NCI-H226 (cell line): ENCODE data around the gene HEG1.
"Not testable (repeated sequence)": the region's sequence is repeated elsewhere in the genome, so short reads cannot be mapped to it uniquely, and the experiment has no call there.

Experiments used
- DNase-seq: peaks from one replicate; pipeline ENCODE4 v3.0.0-alpha.2; 2015

HEG1 gene

GRCh38 chr3:124978627-124979026 lies 77.2 kb downstream of the HEG1 start:
- DNase-seq = no peak

- DNase-seq = no peak
Measured at GRCh38 chr3:124976383-124976782, 79.4 kb downstream of the HEG1 start.

- no peak for DNase-seq
Measured at GRCh38 chr3:124974691-124975090, 81.1 kb downstream of the HEG1 start.

- DNase-seq = no peak
Measured at GRCh38 chr3:124973290-124973689, 82.5 kb downstream of the HEG1 start.

- no peak for DNase-seq
Measured at GRCh38 chr3:124972457-124972856, 83.3 kb downstream of the HEG1 start.

GRCh38 chr3:124969963-124970722 lies 85.7 kb downstream of the HEG1 start:
- DNase-seq = no peak

GRCh38 chr3:124969190-124969589 lies 86.6 kb downstream of the HEG1 start:
- no peak for DNase-seq

GRCh38 chr3:124967964-124968363 lies 87.8 kb downstream of the HEG1 start:
- DNase-seq = no peak

GRCh38 chr3:124966521-124967445 lies 89.0 kb downstream of the HEG1 start:
- no peak for DNase-seq

GRCh38 chr3:124965413-124965812 lies 90.4 kb downstream of the HEG1 start:
- DNase-seq = no peak

GRCh38 chr3:124964387-124964786 lies 91.4 kb downstream of the HEG1 start:
- DNase-seq = no peak

GRCh38 chr3:124963755-124964154 lies 92.0 kb downstream of the HEG1 start:
- DNase-seq = no peak

GRCh38 chr3:124962403-124962940 lies 93.3 kb downstream of the HEG1 start:
- DNase-seq = no peak

GRCh38 chr3:124960698-124961097 lies 95.1 kb downstream of the HEG1 start:
- DNase-seq = no peak

- no peak for DNase-seq
Measured at GRCh38 chr3:124960105-124960504, 95.7 kb downstream of the HEG1 start.

GRCh38 chr3:124957951-124958350 lies 97.8 kb downstream of the HEG1 start:
- DNase-seq = not testable (repeated sequence)

- DNase-seq = no peak
Measured at GRCh38 chr3:124952282-124952855, 103.4 kb downstream of the HEG1 start.

- DNase-seq = no peak
Measured at GRCh38 chr3:124951511-124952281, 104.1 kb downstream of the HEG1 start.

GRCh38 chr3:124950026-124950425 lies 105.8 kb downstream of the HEG1 start:
- DNase-seq = no peak

- no peak for DNase-seq
Measured at GRCh38 chr3:124942613-124943012, 113.2 kb downstream of the HEG1 start.

- DNase-seq = no peak
Measured at GRCh38 chr3:124941771-124942170, 114.0 kb downstream of the HEG1 start.

- no peak for DNase-seq
Measured at GRCh38 chr3:124939661-124940060, 116.1 kb downstream of the HEG1 start.

- no peak for DNase-seq
Measured at GRCh38 chr3:124938896-124939295, 116.9 kb downstream of the HEG1 start.
